ENCODE measurements around the gene SCAPER. TPM values are rescaled to one million over a fixed set of nuclear protein-coding genes. Genes with fewer than 3 reads are reported as not detected.

SCAPER gene
- polyA plus RNA-seq, 1 donor from 2014 or later: 77.1 TPM

DNA sequence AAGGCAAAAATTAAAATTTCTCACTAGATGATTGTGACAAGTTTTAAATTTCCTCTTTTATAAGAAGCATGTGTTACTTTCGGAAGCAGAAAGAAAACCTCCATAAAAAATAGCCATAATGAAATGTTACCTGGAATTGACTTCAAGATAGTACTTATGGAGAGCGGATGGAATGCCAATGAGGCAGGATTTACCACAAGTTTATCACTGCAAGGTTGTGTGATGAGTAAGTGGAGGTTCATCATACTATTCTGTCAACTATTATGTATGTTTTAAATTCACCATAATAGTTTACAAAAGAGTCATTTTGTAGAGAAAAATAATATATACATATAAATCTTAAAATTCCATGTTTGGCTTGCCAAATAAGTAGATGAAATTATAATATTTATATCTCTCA, 230.3 kb downstream of the SCAPER start:
- Histone ChIP-seq H3K9me3 (ENCODE audit: low read length) (no peaks in the 10 kb centered on the region), H3K79me2 (replicated peaks; ENCODE audit: insufficient read depth, low read length) (no peaks in the 10 kb centered on the region), H3K27ac (ENCODE audit: low read length) (no peak overlapping the region), H4K20me1 (ENCODE audit: insufficient read depth) (no peaks in the 10 kb centered on the region), H3K9me2 (ENCODE audit: insufficient read depth, low read length) (no peaks in the 10 kb centered on the region), H3K9ac (ENCODE audit: low read length) (no peak overlapping the region), H2AFZ (ENCODE audit: low read depth, low read length) (no peak overlapping the region), H3F3A (ENCODE audit: insufficient read depth, low read length, poor library complexity, severe bottlenecking) (no peaks in the 10 kb centered on the region), H3K27me3 (ENCODE audit: insufficient read depth, low read depth, low read length) (no peaks in the 10 kb centered on the region), H3K4me2 (ENCODE audit: low read length) (no peak overlapping the region), H3K4me3 (ENCODE audit: low read length) (no peak overlapping the region), H3K36me3 (ENCODE audit: insufficient read depth, low read length) (no peaks in the 10 kb centered on the region)
- TF ChIP-seq MXI1 (conservative IDR thresholded peaks at IDR 0.05; ENCODE audit: poor library complexity, severe bottlenecking) (no peak), RAD21 (conservative IDR thresholded peaks at IDR 0.05) (no peak), EZH2 (IDR thresholded peaks at IDR 0.05; ENCODE audit: borderline replicate concordance, insufficient read depth, low read length, poor library complexity, severe bottlenecking) (no peak), TAF1 (IDR thresholded peaks at IDR 0.05; ENCODE audit: low read depth) (no peak), POLR2AphosphoS5 (IDR thresholded peaks at IDR 0.05) (no peak), EP300 (conservative IDR thresholded peaks at IDR 0.05; ENCODE audit: poor library complexity, severe bottlenecking) (no peak), SMC3 (conservative IDR thresholded peaks at IDR 0.05; ENCODE audit: poor library complexity) (no peak)
- TF ChIP-seq, protein P1, sequence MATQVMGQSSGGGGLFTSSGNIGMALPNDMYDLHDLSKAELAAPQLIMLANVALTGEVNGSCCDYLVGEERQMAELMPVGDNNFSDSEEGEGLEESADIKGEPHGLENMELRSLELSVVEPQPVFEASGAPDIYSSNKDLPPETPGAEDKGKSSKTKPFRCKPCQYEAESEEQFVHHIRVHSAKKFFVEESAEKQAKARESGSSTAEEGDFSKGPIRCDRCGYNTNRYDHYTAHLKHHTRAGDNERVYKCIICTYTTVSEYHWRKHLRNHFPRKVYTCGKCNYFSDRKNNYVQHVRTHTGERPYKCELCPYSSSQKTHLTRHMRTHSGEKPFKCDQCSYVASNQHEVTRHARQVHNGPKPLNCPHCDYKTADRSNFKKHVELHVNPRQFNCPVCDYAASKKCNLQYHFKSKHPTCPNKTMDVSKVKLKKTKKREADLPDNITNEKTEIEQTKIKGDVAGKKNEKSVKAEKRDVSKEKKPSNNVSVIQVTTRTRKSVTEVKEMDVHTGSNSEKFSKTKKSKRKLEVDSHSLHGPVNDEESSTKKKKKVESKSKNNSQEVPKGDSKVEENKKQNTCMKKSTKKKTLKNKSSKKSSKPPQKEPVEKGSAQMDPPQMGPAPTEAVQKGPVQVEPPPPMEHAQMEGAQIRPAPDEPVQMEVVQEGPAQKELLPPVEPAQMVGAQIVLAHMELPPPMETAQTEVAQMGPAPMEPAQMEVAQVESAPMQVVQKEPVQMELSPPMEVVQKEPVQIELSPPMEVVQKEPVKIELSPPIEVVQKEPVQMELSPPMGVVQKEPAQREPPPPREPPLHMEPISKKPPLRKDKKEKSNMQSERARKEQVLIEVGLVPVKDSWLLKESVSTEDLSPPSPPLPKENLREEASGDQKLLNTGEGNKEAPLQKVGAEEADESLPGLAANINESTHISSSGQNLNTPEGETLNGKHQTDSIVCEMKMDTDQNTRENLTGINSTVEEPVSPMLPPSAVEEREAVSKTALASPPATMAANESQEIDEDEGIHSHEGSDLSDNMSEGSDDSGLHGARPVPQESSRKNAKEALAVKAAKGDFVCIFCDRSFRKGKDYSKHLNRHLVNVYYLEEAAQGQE (IDR thresholded peaks at IDR 0.05; ENCODE audit: borderline replicate concordance): no peak
- TF ChIP-seq, protein P2, sequence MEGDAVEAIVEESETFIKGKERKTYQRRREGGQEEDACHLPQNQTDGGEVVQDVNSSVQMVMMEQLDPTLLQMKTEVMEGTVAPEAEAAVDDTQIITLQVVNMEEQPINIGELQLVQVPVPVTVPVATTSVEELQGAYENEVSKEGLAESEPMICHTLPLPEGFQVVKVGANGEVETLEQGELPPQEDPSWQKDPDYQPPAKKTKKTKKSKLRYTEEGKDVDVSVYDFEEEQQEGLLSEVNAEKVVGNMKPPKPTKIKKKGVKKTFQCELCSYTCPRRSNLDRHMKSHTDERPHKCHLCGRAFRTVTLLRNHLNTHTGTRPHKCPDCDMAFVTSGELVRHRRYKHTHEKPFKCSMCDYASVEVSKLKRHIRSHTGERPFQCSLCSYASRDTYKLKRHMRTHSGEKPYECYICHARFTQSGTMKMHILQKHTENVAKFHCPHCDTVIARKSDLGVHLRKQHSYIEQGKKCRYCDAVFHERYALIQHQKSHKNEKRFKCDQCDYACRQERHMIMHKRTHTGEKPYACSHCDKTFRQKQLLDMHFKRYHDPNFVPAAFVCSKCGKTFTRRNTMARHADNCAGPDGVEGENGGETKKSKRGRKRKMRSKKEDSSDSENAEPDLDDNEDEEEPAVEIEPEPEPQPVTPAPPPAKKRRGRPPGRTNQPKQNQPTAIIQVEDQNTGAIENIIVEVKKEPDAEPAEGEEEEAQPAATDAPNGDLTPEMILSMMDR (IDR thresholded peaks at IDR 0.05; ENCODE audit: poor library complexity, severe bottlenecking): no peak

DNA sequence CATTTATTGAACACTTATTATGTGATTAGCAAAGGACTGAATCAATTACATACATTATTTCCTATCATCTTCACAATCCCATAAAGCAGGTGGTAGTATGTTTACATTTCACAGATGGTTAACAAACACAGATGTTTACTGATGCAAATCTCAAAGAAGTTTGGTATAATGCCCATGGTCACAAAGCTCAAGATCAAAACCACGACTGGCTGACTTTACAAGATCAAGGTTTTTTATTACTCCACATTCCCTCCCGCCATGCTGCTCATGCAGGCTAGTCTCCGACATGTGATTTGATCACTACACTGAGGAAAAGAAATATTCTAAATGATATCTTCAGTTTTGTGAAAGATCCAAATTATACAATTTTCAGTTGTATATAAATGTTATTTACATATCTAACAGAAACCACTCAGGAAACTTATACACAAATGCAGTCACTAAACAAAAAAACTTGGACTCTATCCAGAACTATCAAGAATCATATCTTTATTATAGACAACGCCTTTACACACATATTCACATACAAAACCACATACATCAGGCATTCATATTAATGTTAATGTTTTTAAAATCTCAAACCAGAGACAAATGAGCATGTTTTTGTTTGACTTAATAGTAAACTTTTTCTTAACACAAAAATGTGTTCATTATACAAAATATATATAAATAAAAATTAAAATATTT, 235.5 kb downstream of the SCAPER start:
- no peak overlapping the region for H2AFZ ChIP-seq (ENCODE audit: low read depth, low read length)
- no peaks in the 10 kb centered on the region for H3K27me3 ChIP-seq (ENCODE audit: insufficient read depth, low read depth, low read length)
- TF ChIP-seq RAD21 (conservative IDR thresholded peaks at IDR 0.05) (no peak), MXI1 (conservative IDR thresholded peaks at IDR 0.05; ENCODE audit: poor library complexity, severe bottlenecking) (no peak), POLR2AphosphoS5 (IDR thresholded peaks at IDR 0.05) (no peak), EP300 (conservative IDR thresholded peaks at IDR 0.05; ENCODE audit: poor library complexity, severe bottlenecking) (no peak), TAF1 (IDR thresholded peaks at IDR 0.05; ENCODE audit: low read depth) (no peak), SMC3 (conservative IDR thresholded peaks at IDR 0.05; ENCODE audit: poor library complexity) (no peak), EZH2 (IDR thresholded peaks at IDR 0.05; ENCODE audit: borderline replicate concordance, insufficient read depth, low read length, poor library complexity, severe bottlenecking) (no peak)
- TF ChIP-seq, protein P2 (IDR thresholded peaks at IDR 0.05; ENCODE audit: poor library complexity, severe bottlenecking): no peak
- TF ChIP-seq, protein P1 (IDR thresholded peaks at IDR 0.05; ENCODE audit: borderline replicate concordance): no peak
- H3K9me2 ChIP-seq (ENCODE audit: insufficient read depth, low read length): no peaks in the 10 kb centered on the region
- no peak overlapping the region for H3K27ac ChIP-seq (ENCODE audit: low read length)
- H3K36me3 ChIP-seq (ENCODE audit: insufficient read depth, low read length): no peaks in the 10 kb centered on the region
- H3K4me3 ChIP-seq (ENCODE audit: low read length): no peak overlapping the region
- H3F3A ChIP-seq (ENCODE audit: insufficient read depth, low read length, poor library complexity, severe bottlenecking): no peaks in the 10 kb centered on the region
- H4K20me1 ChIP-seq (ENCODE audit: insufficient read depth): no peaks in the 10 kb centered on the region
- no peaks in the 10 kb centered on the region for H3K9me3 ChIP-seq (ENCODE audit: low read length)
- H3K79me2 ChIP-seq (replicated peaks; ENCODE audit: insufficient read depth, low read length): no peaks in the 10 kb centered on the region
- H3K4me2 ChIP-seq (ENCODE audit: low read length): no peak overlapping the region
- H3K9ac ChIP-seq (ENCODE audit: low read length): no peak overlapping the region
